ENCODE results near the gene MRPS9. TPM values are rescaled to one million over a fixed set of nuclear protein-coding genes. Genes with fewer than 3 reads are reported as not detected.

MRPS9 gene
- polyA plus RNA-seq (2013, experiment 1 of 2) = 26.2 TPM
- polyA plus RNA-seq (2013, experiment 2 of 2) = 25.5 TPM

- no peak within 1 kb of the TSS for H3K14ac ChIP-seq (ENCODE audit: low read length in 2 of 2)
- peak within 1 kb of the TSS; percentile 91 for H2AFZ ChIP-seq (ENCODE audit: low read depth, low read length)
- peak within 1 kb of the TSS; percentile 75 for H3K4me2 ChIP-seq (ENCODE audit: low read length, poor library complexity, severe bottlenecking)
- no peak within 1 kb of the TSS for H3K23ac ChIP-seq (ENCODE audit: low read length in 2 of 2)
- H2BK5ac ChIP-seq (ENCODE audit: low read depth, low read length, poor library complexity, severe bottlenecking) = peak within 1 kb of the TSS; percentile 68
- peak within 1 kb of the TSS; percentile 49 for H2BK15ac ChIP-seq (ENCODE audit: low read depth, poor library complexity, severe bottlenecking)
- no peaks in the 10 kb centered on the region for H3K9me3 ChIP-seq (ENCODE audit: control insufficient read depth, low read length)
- under 1% methylated on average over 54 of the region's 55 CpGs for WGBS
- peak within 1 kb of the TSS in 1 of 2 experiments; percentile 6 for H2BK12ac ChIP-seq (ENCODE audit: low read length in 2 of 2)
- no peaks in the 10 kb centered on the region for H3K27me3 ChIP-seq (ENCODE audit: control insufficient read depth in 1 of 2, insufficient read depth in 1 of 2, low read length in 2 of 2)
- H4K8ac ChIP-seq (ENCODE audit: low read length) = peak within 1 kb of the TSS; percentile 83
- peak within 1 kb of the TSS; percentile 71 to 72 for H3K18ac ChIP-seq (ENCODE audit: low read depth in 1 of 2, low read length in 2 of 2)
- peaks cover 3% of the 10 kb centered on the region for H3K4me1 ChIP-seq (ENCODE audit: control insufficient read depth, insufficient read depth, low read depth, low read length)
- peak within 1 kb of the TSS; percentile 31 for H4K91ac ChIP-seq (ENCODE audit: low read length)
- H3K9ac ChIP-seq (ENCODE audit: low read length) = peak within 1 kb of the TSS; percentile 95
- H3K27ac ChIP-seq (ENCODE audit: low read length, poor library complexity, severe bottlenecking) = peak within 1 kb of the TSS; percentile 76
- peak; percentile 97 for DNase-seq
- peak within 1 kb of the TSS; percentile 75 to 98 for H3K4me3 ChIP-seq (ENCODE audit: insufficient read depth in 1 of 2, low read depth in 1 of 2, low read length in 2 of 2)
- peak within 1 kb of the TSS; percentile 64 for H2BK120ac ChIP-seq (ENCODE audit: low read depth, low read length)
- peaks cover 12% of the 10 kb centered on the region for H3K79me1 ChIP-seq (replicated peaks; ENCODE audit: low read length, poor library complexity, severe bottlenecking)
- H3K36me3 ChIP-seq (ENCODE audit: control insufficient read depth in 1 of 2, insufficient read depth in 2 of 2, low read depth in 1 of 2, low read length in 2 of 2) = no peaks in the 10 kb centered on the region
- H3K4ac ChIP-seq (ENCODE audit: low read depth in 1 of 2, low read length in 2 of 2) = peak within 1 kb of the TSS; percentile 19 to 73
- H2AK5ac ChIP-seq (ENCODE audit: low read length, severe bottlenecking) = no peak within 1 kb of the TSS
Measured at GRCh38 chr2:105037572-105038382, at the start of gene MRPS9. Gene MRPS9 (plus strand): TSS chr2:105038069. CDS start chr2:105038093, 24 bp downstream.

- Histone ChIP-seq H3K14ac (ENCODE audit: low read length in 2 of 2) (no peak overlapping the region), H4K91ac (ENCODE audit: low read length) (no peak overlapping the region), H3K4ac (ENCODE audit: low read depth in 1 of 2, low read length in 2 of 2) (no peak overlapping the region), H4K8ac (ENCODE audit: low read length) (no peak overlapping the region), H3K27me3 (ENCODE audit: control insufficient read depth in 1 of 2, insufficient read depth in 1 of 2, low read length in 2 of 2) (no peaks in the 10 kb centered on the region), H2AK5ac (ENCODE audit: low read length, severe bottlenecking) (no peak overlapping the region), H3K23ac (ENCODE audit: low read length in 2 of 2) (no peak overlapping the region), H3K27ac (ENCODE audit: low read length, poor library complexity, severe bottlenecking) (no peak overlapping the region), H3K9me3 (ENCODE audit: control insufficient read depth, low read length) (peaks cover 15% of the 10 kb centered on the region), H3K4me1 (ENCODE audit: control insufficient read depth, insufficient read depth, low read depth, low read length) (no peaks in the 10 kb centered on the region), H2BK120ac (ENCODE audit: low read depth, low read length) (no peak overlapping the region), H2BK15ac (ENCODE audit: low read depth, poor library complexity, severe bottlenecking) (no peak overlapping the region), H3K4me3 (ENCODE audit: insufficient read depth in 1 of 2, low read depth in 1 of 2, low read length in 2 of 2) (no peak overlapping the region), H2AFZ (ENCODE audit: low read depth, low read length) (no peak overlapping the region), H2BK12ac (ENCODE audit: low read length in 2 of 2) (no peak overlapping the region), H3K79me1 (replicated peaks; ENCODE audit: low read length, poor library complexity, severe bottlenecking) (no peaks in the 10 kb centered on the region), H3K36me3 (ENCODE audit: control insufficient read depth in 1 of 2, insufficient read depth in 2 of 2, low read depth in 1 of 2, low read length in 2 of 2) (no peaks in the 10 kb centered on the region), H3K4me2 (ENCODE audit: low read length, poor library complexity, severe bottlenecking) (no peak overlapping the region), H2BK5ac (ENCODE audit: low read depth, low read length, poor library complexity, severe bottlenecking) (no peak overlapping the region), H3K9ac (ENCODE audit: low read length) (no peak overlapping the region), H3K18ac (ENCODE audit: low read depth in 1 of 2, low read length in 2 of 2) (no peak overlapping the region)
- peak; percentile 2 for DNase-seq
- 67% methylated on average over 2 of the region's 2 CpGs for WGBS
Measured at GRCh38 chr2:105005181-105005951, 32.5 kb upstream of the MRPS9 start.

- H2BK120ac ChIP-seq (ENCODE audit: low read depth, low read length) = no peak overlapping the region
- H3K18ac ChIP-seq (ENCODE audit: low read depth in 1 of 2, low read length in 2 of 2) = no peak overlapping the region
- no peak overlapping the region for H2AFZ ChIP-seq (ENCODE audit: low read depth, low read length)
- no peaks in the 10 kb centered on the region for H3K36me3 ChIP-seq (ENCODE audit: control insufficient read depth in 1 of 2, insufficient read depth in 2 of 2, low read depth in 1 of 2, low read length in 2 of 2)
- no peak overlapping the region for H3K14ac ChIP-seq (ENCODE audit: low read length in 2 of 2)
- H3K27me3 ChIP-seq (ENCODE audit: control insufficient read depth in 1 of 2, insufficient read depth in 1 of 2, low read length in 2 of 2) = no peaks in the 10 kb centered on the region
- WGBS = no CpG with 5 or more reads among the region's 1 CpG
- H2BK15ac ChIP-seq (ENCODE audit: low read depth, poor library complexity, severe bottlenecking) = no peak overlapping the region
- H2BK12ac ChIP-seq (ENCODE audit: low read length in 2 of 2) = no peak overlapping the region
- H3K4me2 ChIP-seq (ENCODE audit: low read length, poor library complexity, severe bottlenecking) = no peak overlapping the region
- no peak overlapping the region for H3K4ac ChIP-seq (ENCODE audit: low read depth in 1 of 2, low read length in 2 of 2)
- no peaks in the 10 kb centered on the region for H3K4me1 ChIP-seq (ENCODE audit: control insufficient read depth, insufficient read depth, low read depth, low read length)
- H3K9ac ChIP-seq (ENCODE audit: low read length) = no peak overlapping the region
- H2AK5ac ChIP-seq (ENCODE audit: low read length, severe bottlenecking) = no peak overlapping the region
- H3K23ac ChIP-seq (ENCODE audit: low read length in 2 of 2) = no peak overlapping the region
- no peak for DNase-seq
- peaks cover 11% of the 10 kb centered on the region for H3K9me3 ChIP-seq (ENCODE audit: control insufficient read depth, low read length)
- no peaks in the 10 kb centered on the region for H3K79me1 ChIP-seq (replicated peaks; ENCODE audit: low read length, poor library complexity, severe bottlenecking)
- H3K27ac ChIP-seq (ENCODE audit: low read length, poor library complexity, severe bottlenecking) = no peak overlapping the region
- no peak overlapping the region for H3K4me3 ChIP-seq (ENCODE audit: insufficient read depth in 1 of 2, low read depth in 1 of 2, low read length in 2 of 2)
- no peak overlapping the region for H4K91ac ChIP-seq (ENCODE audit: low read length)
- H2BK5ac ChIP-seq (ENCODE audit: low read depth, low read length, poor library complexity, severe bottlenecking) = no peak overlapping the region
- H4K8ac ChIP-seq (ENCODE audit: low read length) = no peak overlapping the region
Measured at GRCh38 chr2:105007367-105007766, 30.5 kb upstream of the MRPS9 start.

GRCh38 chr2:105032476-105032875 is 5.4 kb upstream of the MRPS9 start:
- Histone ChIP-seq H3K4ac (ENCODE audit: low read depth in 1 of 2, low read length in 2 of 2) (no peak overlapping the region), H3K23ac (ENCODE audit: low read length in 2 of 2) (no peak overlapping the region), H2AFZ (ENCODE audit: low read depth, low read length) (no peak overlapping the region), H3K79me1 (replicated peaks; ENCODE audit: low read length, poor library complexity, severe bottlenecking) (no peaks in the 10 kb centered on the region), H3K4me2 (ENCODE audit: low read length, poor library complexity, severe bottlenecking) (no peak overlapping the region), H3K27me3 (ENCODE audit: control insufficient read depth in 1 of 2, insufficient read depth in 1 of 2, low read length in 2 of 2) (no peaks in the 10 kb centered on the region), H2BK120ac (ENCODE audit: low read depth, low read length) (no peak overlapping the region), H2BK5ac (ENCODE audit: low read depth, low read length, poor library complexity, severe bottlenecking) (no peak overlapping the region), H2BK12ac (ENCODE audit: low read length in 2 of 2) (no peak overlapping the region), H3K4me3 (ENCODE audit: insufficient read depth in 1 of 2, low read depth in 1 of 2, low read length in 2 of 2) (no peak overlapping the region), H3K4me1 (ENCODE audit: control insufficient read depth, insufficient read depth, low read depth, low read length) (no peaks in the 10 kb centered on the region), H3K14ac (ENCODE audit: low read length in 2 of 2) (no peak overlapping the region), H2BK15ac (ENCODE audit: low read depth, poor library complexity, severe bottlenecking) (no peak overlapping the region), H3K9ac (ENCODE audit: low read length) (no peak overlapping the region), H4K8ac (ENCODE audit: low read length) (no peak overlapping the region), H4K91ac (ENCODE audit: low read length) (no peak overlapping the region), H3K36me3 (ENCODE audit: control insufficient read depth in 1 of 2, insufficient read depth in 2 of 2, low read depth in 1 of 2, low read length in 2 of 2) (no peaks in the 10 kb centered on the region), H3K27ac (ENCODE audit: low read length, poor library complexity, severe bottlenecking) (no peak overlapping the region), H3K9me3 (ENCODE audit: control insufficient read depth, low read length) (no peaks in the 10 kb centered on the region), H3K18ac (ENCODE audit: low read depth in 1 of 2, low read length in 2 of 2) (no peak overlapping the region), H2AK5ac (ENCODE audit: low read length, severe bottlenecking) (no peak overlapping the region)
- no peak for DNase-seq
- WGBS = no CpG with 5 or more reads among the region's 1 CpG
